HG03432 (cell line): ENCODE data around the gene TFDP2.
"Not testable (repeated sequence)": the region's sequence is repeated elsewhere in the genome, so short reads cannot be mapped to it uniquely, and the experiment has no call there.

Source experiments
- ATAC-seq: cut with Tn5 transposase; IDR thresholded peaks from one replicate; pipeline ENCODE4 v1.9.1; 2021; ENCODE audit warnings: mild to moderate bottlenecking, moderate library complexity; ENCODE audit not compliant: unreplicated experiment

TFDP2 gene

DNA sequence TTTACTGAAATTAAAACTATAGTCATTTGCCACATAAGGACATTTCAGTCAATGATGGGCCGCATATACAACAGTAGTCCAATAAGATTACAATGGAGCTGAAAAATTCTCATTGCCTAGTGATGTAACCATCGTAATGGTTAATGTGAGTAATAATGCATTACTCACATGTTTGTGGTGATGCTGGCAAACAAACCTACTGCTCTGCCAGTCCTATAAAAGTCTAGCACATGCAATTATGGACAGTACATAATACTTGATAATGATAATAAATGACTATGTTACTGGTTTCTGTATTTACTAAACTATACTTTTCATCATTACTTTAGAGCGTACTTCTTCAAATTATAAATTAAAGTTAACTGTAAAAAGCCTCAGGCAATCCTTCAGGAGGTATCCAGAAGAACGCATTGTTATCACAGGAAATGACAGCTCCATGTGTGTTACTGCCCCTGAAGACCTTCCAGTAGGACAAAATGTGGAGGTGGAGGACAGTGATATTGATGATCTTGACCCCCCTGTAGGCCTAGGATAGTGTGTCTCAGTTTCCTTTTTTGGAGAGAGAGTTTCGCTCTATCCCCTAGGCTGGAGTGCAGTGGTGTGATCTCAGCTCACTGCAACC, 170.2 kb downstream of the TFDP2 start:
- ATAC-seq = no peak

DNA sequence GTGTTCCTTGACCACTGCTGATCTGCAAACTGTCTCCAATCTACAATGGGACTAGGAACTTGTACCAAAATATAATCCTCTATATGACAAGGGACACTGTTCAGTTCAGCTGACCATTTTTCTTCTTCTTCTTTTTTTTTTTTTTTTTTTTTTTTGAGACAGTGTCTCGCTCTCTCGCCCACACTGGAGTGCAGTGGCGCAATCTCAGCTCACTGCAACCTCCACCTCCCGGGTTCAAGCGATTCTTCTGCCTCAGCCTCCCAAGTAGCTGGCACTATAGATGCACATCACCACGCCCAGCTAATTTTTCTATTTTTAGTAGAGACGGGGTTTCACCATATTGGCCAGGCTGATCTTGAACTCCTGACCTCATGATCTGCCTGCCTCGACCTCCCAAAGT, 174.6 kb downstream of the TFDP2 start:
- not testable (repeated sequence) for ATAC-seq

DNA sequence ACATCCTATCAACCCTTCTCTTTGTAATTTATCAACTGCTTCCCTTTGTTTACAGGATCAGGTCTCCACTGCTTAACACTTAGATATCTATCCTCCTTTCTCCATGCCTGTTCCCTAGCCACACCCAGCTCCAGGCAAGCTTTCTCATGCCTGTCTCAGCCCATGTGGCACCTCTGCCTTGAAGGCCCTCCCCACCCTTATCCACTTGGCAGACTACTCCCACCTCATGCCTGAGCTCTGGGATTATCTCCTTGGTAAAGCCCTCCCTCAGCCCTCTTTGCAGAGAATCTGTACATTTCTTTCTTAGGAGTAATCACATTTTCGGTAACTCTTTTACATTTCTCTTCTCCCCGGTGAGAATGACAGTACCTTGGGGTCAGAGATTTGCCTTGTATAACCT, 176.9 kb downstream of the TFDP2 start:
- no peak for ATAC-seq

DNA sequence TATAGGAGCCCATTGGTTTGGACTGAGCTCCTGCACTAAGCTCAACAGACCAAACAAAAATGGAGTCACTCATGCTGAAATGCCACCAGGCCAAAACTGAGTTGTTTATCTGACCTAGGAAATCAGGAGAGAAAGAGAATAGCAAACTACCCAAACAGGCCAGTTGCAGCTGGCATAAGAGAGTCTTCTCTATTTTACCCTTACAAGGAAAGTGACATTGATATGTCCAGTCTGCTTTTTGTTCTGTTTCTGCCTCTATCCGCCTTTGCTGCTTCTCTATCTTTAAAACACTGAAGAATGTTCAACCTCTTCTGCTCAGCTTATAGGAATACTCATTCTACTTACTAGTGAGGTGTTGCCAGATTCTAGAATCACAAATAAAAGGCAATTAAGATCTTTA, 177.8 kb downstream of the TFDP2 start:
- ATAC-seq = no peak

DNA sequence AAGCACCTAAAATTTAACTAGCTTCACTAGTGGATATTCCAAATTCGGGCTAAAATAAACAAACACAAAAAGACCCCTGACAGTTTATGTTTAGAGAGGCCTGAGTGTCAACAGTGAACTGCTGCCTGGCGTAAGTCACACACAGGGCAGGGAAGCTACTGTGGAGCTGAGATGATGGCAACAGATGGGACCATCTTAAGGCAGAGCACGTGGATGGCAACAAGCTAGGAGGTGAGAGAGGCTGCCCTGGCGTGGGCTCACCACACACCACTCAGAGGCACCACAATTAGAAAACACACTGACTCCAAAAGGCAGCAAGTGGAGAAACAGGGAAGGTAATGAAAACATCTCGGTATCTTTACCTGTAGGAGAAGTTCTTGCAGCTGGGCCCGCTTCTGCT, 179.6 kb downstream of the TFDP2 start:
- ATAC-seq = no peak

DNA sequence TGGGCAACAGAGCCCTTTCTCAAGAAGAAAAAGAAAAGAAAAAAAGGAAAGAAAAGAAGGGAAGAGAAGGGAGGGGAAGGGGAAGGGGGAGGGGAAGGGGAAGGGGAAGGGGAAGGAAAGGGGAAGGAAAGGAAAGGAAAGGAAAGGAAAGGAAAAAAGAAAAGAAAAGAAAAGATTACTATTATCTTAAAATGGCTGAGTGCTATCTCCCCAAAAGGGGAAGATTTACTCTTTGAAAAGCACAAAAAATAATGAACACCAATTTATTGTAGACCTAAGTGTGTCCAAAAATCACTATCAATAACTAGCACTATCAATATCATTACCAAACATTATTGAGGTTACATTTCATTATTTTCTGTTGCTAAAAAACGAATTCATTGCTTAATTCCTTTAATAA, 183.9 kb downstream of the TFDP2 start:
- no peak for ATAC-seq

DNA sequence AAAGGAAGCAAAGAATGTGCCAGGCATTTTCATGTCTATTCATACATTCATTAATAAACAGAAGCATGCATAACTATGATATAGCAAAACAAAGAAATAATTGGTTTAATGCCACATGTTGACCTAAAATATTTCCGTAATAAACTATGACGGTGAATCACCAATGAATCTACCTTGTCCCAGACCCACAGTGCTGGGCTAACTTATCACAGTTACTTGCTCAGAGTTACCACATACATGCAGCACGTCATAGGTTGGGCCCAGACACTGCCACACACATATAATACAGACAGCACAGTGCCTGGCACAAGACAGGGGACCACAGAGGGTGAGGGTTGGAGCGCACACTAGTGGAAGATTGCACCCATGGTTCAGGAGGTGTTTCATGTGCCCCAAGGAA, 186.0 kb downstream of the TFDP2 start:
- no peak for ATAC-seq

DNA sequence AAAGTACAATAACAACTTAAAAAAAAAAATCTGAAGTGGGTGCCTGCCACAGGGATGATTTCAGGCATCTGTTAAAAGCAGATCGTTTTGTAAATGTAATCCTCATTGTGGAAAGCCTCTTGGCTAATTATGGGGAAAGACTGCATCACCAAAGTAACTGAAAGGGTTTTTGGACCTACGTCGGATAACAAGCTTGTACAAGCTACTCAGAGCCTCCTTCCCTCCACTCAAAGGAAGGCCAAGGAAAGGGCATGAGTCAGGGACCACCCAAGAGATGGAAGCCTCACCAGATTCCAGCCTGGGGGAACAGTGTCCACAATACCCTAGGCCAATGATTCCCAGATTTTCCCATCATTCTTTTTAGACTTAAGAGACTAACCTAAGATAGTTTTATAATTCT, 188.6 kb downstream of the TFDP2 start:
- ATAC-seq = no peak

DNA sequence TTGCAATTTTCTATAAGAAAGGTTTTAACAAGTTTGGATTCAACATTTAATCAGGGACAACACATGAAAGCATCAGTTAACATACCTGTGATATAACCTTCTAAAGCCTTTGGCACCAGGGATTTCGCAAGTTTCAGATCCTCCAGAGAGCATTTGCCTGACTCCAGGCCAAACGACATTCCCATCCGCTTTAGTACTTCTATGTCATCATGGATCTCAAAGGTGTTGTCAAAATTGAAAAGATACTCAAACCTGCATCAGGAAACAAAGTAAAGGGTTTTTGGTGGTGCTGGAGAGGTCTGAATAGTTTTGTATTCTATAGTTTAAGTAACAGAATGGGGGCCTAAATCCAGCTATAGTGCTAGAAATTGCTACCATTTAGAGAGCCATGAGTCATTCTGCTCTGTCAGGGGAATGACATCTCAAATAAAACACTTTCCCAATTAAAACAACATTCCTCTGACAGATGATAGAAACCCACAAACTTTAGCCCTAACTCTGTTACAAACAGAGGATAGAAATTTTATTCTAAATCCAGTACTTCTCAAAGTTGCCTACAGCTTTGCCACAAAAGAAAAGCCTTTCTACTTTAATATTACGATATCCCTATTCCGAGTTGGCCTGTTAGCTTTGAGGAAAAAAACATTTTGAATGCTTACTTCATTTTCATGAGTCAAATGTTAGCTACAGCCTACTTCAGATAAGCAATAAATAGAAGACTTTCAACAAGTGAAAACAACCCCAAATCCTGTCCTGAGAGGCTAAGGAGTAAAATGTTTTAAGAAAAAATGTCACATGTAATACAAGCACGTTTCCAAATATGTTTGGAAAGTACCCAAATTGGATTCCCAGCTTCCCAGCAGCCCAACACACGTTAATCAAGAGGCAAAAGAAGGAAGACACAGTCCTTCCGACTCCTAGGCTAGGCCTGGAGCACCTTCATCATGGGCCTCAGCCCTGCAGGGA, 189.5 kb downstream of the TFDP2 start:
- ATAC-seq = no peak

DNA sequence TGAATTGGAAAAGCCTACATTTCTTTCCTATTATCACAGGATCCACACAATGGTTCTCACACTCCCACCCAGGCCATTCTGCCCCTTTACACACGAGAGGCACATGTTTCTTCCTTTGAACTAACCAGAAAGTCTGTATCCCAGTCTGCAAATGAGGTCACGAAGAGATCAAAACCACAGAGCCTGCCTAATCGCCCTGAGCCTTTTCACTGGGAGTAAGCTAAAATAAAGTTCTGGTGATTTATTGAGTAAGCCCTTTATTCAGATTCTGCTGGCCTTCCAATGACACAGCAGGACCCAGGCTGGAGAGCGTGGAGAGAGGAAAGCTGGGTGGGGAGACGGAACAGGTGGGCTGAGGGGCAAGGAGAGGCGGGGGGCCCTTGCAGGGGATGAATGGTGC, 194.2 kb downstream of the TFDP2 start:
- ATAC-seq = no peak

DNA sequence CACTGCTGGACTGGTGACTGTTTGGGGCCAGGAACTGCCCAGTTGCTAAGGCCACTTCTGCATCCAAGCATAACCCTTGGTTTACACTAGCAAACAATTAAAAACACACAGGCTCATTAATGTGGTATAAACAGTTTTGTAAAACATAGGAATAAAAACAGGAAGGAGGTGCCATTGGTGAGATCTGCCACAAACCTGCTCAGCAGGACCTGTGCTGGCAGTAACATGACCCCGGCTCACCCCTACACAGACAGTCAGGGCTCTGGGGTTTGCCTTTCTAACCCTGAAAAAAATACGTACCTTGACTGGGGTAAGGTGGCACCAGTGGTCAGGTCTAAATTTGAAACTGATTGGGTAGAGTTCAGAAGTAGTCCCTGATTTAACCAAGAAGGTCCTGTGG, 196.7 kb downstream of the TFDP2 start:
- no peak for ATAC-seq

DNA sequence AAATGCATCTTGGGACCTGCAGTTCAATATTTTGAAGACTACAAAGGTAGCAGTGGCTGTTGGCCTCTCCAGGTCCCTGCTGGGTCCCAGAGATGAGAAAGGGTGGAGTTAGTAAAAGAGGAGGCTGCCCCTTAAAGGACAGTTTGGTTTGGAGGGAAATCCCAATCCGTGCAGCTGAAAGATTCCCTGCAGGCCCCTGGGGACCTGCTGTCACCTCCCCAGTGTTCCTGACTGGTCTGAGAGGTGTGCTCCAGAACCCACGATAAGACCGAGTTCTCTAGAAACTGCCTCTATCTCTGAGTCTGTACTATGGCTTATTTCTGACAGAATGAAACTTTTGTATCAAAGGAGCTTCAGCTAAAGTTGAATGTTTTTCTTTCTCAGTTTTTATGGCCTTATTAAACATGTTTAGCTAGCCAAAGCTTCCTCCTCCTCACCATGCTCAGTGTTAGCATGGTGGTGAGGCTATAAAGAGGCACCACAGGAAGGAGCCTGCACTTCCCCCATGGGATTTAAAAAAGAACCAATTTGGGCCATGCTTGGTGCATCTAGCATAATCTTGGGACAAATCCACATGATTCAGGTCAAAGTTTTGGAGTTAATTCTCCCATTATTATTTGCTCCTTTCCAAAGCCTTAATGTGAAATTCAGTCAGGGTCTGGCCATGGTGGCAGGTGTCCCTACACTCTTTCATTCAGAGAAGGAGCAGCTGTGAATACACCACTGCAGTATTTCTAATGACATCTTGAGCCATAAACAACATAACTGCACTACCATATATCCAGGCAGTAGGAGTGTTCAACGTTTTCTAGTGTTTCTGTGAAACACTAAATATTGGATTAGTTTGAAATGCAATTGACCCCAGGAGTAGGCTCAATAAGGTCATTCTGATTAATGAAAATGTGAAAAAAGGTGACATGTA, 198.5 kb downstream of the TFDP2 start:
- no peak for ATAC-seq

DNA sequence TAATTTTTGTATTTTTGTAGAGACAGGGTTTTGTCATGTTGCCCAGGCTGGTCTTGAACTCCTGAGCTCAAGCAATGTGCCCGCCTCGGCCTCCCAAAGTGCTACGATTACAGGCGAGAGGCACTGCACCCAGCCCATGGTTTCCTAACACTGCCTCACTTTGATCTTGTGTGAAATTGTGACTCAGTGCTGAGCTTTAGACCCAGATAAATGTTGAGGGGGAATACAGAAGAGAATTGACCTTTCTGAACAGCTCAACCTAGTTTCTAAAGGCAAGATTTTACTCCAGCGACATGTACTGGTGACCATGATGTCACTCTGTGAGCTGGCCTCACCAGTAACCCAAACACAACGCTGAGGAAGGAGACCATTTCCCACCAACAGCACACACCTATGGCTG, 199.4 kb downstream of the TFDP2 start:
- no peak for ATAC-seq

DNA sequence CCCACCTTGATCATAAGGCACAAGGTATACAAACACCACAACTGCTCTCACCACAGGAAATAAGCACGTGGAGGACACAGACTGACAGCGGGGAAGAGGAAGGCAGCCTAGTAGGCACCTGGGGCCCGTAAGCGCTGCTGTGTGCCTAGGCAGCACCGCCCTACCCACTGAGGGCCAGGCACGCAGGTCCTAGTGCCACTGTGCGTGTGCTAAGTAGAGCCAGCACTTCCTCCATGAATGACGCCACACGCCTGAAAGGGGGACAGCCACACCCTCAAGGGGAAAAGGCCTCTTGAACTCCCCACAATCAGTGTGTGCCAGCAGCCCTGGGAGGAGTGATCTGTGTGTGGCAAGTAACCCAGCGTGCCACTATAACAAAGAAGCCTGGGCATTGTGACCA, 199.9 kb downstream of the TFDP2 start:
- no peak for ATAC-seq

DNA sequence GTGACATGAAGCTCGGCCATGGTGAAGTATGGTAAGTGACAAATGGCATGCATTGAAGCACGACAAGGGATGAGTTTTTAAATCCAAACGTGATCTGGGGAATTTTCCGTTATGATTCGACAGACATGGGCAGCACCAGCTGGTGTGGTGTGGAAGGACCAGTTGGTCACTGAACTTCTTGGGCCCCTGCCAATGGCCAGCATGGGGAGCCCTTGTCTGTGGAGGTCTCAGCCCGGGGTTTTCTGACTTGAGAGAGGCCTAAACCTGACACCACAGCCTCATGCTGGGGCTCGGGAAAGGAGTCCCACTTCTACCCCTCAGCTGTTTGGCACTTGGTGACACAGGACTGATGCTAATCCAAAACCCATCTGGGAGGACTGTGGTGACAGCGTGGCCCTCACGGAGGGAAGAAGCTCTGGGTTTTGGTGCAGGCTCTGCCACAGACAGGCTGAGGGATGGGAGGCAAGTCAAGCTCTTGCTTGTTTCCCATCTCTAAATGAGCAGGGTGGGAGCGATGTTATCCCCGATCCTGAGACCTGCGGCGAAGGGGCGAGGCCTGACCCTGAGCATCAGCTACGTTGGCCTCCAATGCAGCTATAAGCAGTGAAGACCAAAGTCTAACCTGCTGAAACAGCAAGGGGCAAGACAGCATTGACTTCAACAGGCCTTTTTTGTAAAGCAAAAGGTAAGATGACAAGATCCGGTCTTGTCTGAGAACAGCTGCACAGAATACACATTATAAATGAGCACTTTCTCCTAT, 203.4 kb downstream of the TFDP2 start:
- ATAC-seq = no peak

DNA sequence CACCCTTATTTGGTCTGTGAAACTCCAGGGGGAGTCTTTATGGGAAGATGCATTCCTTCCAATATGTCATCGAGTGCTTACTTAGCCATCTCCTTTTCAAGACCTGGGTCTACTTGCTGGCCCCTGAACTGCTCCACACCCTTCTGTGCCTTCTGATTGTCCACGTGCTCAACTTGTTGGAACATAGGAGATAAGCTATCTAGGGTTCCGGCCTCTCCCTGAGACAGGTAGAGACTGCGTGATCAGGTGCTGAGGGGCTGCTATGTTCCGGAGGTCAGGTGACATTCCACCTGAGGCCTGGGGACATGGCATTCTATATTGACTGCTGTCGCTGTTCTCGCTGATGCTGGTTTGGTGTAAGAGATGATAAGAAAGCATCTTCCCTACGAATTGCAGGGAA, 207.3 kb downstream of the TFDP2 start:
- ATAC-seq = no peak

DNA sequence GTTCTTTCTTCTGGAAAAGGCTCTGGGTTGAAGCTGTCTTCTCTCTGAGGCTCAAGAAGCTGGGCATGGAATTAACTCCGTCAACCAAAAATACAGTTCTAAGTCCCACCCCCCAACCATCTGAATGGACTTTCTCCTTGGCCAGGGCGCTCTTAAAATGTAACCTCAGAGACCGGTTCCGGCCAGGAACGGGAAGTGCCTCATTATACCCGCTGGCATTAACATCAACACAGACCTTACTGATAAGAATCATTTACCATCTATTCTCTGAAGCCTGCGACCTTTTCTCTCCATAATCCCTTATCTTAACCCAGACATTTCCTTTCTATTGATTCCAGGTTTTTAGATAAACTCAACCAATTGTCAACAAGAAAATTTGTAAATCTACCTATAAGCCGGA, 208.3 kb downstream of the TFDP2 start:
- ATAC-seq = no peak

DNA sequence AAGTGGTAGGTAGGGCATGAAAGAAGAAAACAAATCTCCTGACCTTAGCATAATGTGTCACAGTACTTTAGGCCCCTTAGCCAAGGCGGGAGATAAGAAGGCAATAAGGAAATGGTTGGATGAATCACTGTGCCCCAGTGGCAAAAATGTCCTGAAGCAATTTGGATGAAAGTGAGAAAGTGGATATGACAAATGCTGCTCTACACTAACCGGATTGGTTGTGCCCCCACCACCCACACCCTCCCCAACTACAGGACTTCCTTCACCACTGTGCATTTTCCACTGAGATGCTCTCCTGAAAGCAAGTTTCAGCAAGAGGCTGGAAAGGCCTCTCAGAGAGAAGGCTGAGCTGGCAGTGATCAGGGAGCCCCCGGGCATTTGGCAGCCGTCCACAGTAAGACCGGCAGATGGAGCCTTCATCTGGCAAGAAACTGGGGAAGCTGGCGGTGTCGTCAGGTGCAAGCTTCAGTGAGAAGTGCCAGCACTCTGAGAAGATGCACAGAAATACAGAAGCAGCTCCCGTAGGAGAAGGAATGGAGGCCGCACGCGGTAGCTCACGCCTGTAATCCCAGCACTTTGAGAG, 209.1 kb downstream of the TFDP2 start:
- ATAC-seq = no peak

DNA sequence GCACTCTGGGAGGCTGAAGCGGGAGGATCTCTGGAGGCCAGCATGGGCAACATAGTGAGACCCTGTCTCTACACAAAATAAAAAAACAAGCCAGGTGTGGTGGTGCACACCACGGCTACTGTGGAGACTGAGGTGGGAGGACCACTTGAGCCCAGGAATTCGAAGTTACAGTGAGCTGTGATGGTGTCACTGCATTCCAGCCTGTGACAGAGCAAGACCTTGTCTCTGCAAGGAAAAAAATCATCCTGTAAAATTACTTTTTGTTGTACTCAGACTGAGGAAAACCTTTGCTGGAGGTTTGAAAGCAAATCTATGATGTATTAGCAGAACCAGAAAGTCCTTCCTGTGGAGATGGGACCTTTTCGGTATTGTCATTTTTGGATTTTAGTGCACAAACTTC, 209.6 kb downstream of the TFDP2 start:
- no peak for ATAC-seq

DNA sequence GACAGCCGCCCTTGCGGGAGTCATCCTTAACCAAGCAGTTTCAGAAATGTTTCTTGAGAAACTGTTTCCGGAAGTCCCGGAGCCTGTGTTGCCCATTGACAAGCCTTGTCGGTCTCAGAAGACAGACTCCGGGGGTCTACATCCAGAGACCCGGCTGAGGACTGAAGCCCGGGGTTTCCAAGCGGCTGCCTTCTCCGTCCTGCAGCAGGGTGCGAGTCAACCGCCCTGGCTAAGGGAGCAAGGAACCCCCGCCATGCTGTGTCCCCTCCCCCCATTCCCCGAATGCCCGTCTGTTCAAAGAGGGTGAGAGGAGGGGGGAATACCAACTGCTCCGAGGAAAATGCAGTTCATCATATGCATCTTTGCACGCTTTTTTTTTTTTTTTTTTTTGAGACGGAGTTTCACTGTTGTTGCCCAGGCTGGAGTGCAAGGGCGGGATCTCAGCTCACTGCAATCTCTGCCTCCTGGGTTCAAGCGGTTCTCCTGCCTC, 211.3 kb downstream of the TFDP2 start:
- ATAC-seq = no peak
